PC-3 (cell line): Measurements from ENCODE around the gene NFATC2. TPM values are rescaled to one million over a fixed set of nuclear protein-coding genes. Genes with fewer than 3 reads are reported as not detected.

Experiments used
- ATAC-seq: fragments of 200-7000 bp; cut with Tn5 transposase; 2 replicates; pipeline ENCODE4 v1.9.1; 2020; ENCODE audit warnings: mild to moderate bottlenecking, moderate library complexity
- BruUV-seq: library from RNA; stranded (reverse); fragments of 400-500 nt; replicated peaks from 2 replicates; lab custom pipeline; 2021; lab: Mats Ljungman, UMichigan
- CTCF ChIA-PET: fragments of 300-600 bp; sonication (Branson Sonifier 250); formaldehyde crosslinking; loops from one replicate; lab custom pipeline; 2022; ENCODE audit warnings: antibody characterized with exemption; lab: Charles Lee
- POLR2A ChIA-PET: fragments of 300-600 bp; sonication (Branson Sonifier 250); formaldehyde crosslinking; loops from one replicate; lab custom pipeline; 2022; ENCODE audit warnings: antibody characterized with exemption; ENCODE audit not compliant: unreplicated experiment; lab: Charles Lee
- DNase-seq: peaks from one replicate; pipeline ENCODE4 v3.0.0-alpha.2; 2015
- H2AFZ ChIP-seq: fragments of 300-600 bp; sonication (generic); 2 replicates; pipeline ENCODE4 v1.6.0; 2016; ENCODE audit warnings: antibody characterized with exemption, low read length
- H3F3A ChIP-seq: fragments of 300-600 bp; sonication (generic); one replicate; pipeline ENCODE4 v1.6.0; 2017; ENCODE audit warnings: antibody characterized with exemption, low read length, control low read depth, mild to moderate bottlenecking; ENCODE audit not compliant: unreplicated experiment
- H3K27ac ChIP-seq: fragments of 300-600 bp; sonication (generic); 2 replicates; pipeline ENCODE4 v1.5.1; 2016; ENCODE audit warnings: mild to moderate bottlenecking, low read length
- H3K27me3 ChIP-seq: fragments of 300-600 bp; sonication (generic); 2 replicates; pipeline ENCODE4 v1.6.1; 2016; ENCODE audit warnings: low read length, mixed read lengths
- H3K36me3 ChIP-seq: fragments of 300-600 bp; sonication (generic); 2 replicates; pipeline ENCODE4 v1.6.1; 2016; ENCODE audit warnings: low read depth, mixed run types, low read length, mixed read lengths
- H3K4me1 ChIP-seq: fragments of 300-600 bp; sonication (generic); 2 replicates; pipeline ENCODE4 v1.5.1; 2016; ENCODE audit warnings: low read length; ENCODE audit not compliant: insufficient read depth
- H3K4me2 ChIP-seq: fragments of 300-600 bp; sonication (generic); 2 replicates; pipeline ENCODE4 v1.6.0; 2016; ENCODE audit warnings: low read length
- H3K4me3 ChIP-seq: fragments of 300-600 bp; sonication (generic); 2 replicates; pipeline ENCODE4 v1.5.1; 2016; ENCODE audit warnings: mild to moderate bottlenecking, low read length, mixed read lengths
- H3K79me2 ChIP-seq: fragments of 300-600 bp; sonication (generic); 2 replicates; pipeline ENCODE4 v1.6.1; 2017; ENCODE audit warnings: low read length, mixed read lengths
- H3K9ac ChIP-seq: fragments of 300-600 bp; sonication (generic); 2 replicates; pipeline ENCODE4 v1.6.0; 2016; ENCODE audit warnings: mild to moderate bottlenecking, low read length
- H3K9me2 ChIP-seq: fragments of 300-600 bp; sonication (generic); replicated peaks from 2 replicates; pipeline ENCODE4 v1.6.1; 2016; ENCODE audit warnings: mixed run types, low read length, mixed read lengths
- H3K9me3 ChIP-seq: fragments of 300-600 bp; sonication (generic); 2 replicates; pipeline ENCODE4 v1.6.1; 2016; ENCODE audit warnings: low read length, mixed read lengths
- H4K20me1 ChIP-seq: fragments of 300-600 bp; sonication (generic); 2 replicates; pipeline ENCODE4 v1.6.1; 2016; ENCODE audit warnings: low read length, mixed read lengths
- EZH2 ChIP-seq: fragments of 300-600 bp; sonication (generic); IDR thresholded peaks from one replicate; pipeline ENCODE4 v1.6.1; 2017; ENCODE audit warnings: antibody characterized with exemption, mild to moderate bottlenecking, low read length; ENCODE audit not compliant: unreplicated experiment
- EZH2phosphoT487 ChIP-seq: fragments of 300-600 bp; sonication (generic); IDR thresholded peaks from 2 replicates; pipeline ENCODE4 v1.6.1; 2018; ENCODE audit warnings: mild to moderate bottlenecking, antibody characterized with exemption, low read length, borderline replicate concordance
- intact Hi-C: fragments of 100-400 bp; cut with micrococcal nuclease; formaldehyde crosslinking; loops from 2 replicates; pipeline ENCODE4 v1.9.0; 2023
- total RNA-seq: library from RNA; depleted of rRNA; stranded (reverse); fragments of >200 nt; gene quantifications from 2 replicates; pipeline ENCODE4 v1.2.3, GENCODE V29; 2014
- TF ChIP-seq, protein P1 (sequence below): fragments of 300-600 bp; sonication (generic); conservative IDR thresholded peaks from 2 replicates; pipeline ENCODE4 v1.5.1; 2017; ENCODE audit warnings: antibody characterized with exemption, low read depth, mild to moderate bottlenecking, low read length

Gene NFATC2
- total RNA-seq, 1 experiment from 2014 or later, result 12.9 TPM

DNA sequence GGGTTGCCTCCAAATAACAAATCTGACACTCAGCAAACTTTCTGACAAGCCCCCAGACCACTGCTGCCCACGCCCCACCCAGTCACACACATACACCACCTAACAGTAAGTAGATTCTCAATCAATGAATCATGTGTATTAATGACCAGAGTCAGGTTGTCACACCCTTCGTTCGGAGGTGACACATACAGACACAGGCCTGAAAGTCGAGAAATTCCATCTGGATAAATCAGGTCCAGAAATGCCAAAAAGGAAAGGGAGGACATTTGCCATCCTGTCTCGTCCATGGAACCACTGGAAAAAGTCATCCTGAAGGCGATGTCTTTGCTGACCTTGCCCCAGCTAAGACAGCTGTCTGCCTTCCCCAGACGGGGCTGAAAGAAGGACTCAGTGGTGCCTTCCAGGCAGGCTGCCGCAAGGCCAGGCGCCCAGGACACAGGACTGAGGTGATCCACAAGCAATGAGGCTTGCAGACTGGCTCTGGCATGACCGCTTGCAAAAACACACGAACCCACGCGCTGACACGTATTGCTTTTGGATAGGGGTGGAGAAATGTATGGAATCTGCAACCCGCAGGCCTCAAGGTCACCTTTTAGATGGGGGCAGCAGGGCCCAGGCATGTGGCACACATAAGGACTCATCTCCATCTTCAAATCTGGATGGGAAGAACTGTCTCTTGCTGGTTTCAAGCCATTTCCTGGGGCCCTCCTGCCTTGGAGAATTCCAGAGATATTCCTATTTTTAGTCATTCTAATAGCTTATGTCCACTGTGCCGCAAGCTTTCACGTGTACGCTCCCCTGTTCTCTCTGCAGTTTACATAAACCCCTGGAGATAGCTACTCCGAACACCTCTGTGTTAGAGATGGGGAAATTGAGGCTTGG lies 9.0 kb downstream of the NFATC2 start:
- Histone ChIP-seq H3K4me3 (peak overlapping the region; percentile 24; the same call in 1 of the 2 replicates), H3K36me3 (no peaks in the 10 kb centered on the region), H4K20me1 (no peaks in the 10 kb centered on the region), H3K4me1 (peaks cover 37% of the 10 kb centered on the region), H3K79me2 (peaks cover 8% of the 10 kb centered on the region; the same call in 1 of the 2 replicates), H3K9me3 (no peaks in the 10 kb centered on the region), H3K9ac (peak overlapping the region; percentile 46), H3K27ac (peak overlapping the region; percentile 78), H3K9me2 (no peaks in the 10 kb centered on the region), H2AFZ (peak overlapping the region; percentile 23), H3K4me2 (peak overlapping the region; percentile 70), H3K27me3 (no peaks in the 10 kb centered on the region), H3F3A (peaks cover 7% of the 10 kb centered on the region)
- intact Hi-C loops, result loop anchor here (1.0 to 5.0 kb wide), 2 partner anchors 45 to 76 kb away; no protein-coding TSS in a partner anchor
- ATAC-seq (peak; percentile 81), DNase-seq (peak; percentile 97)
- BruUV-seq, result TSS peak; percentile 79
- ChIA-PET POLR2A (interaction anchor here (0.7 to 1.0 kb wide), 2 partner anchors 30 to 40 kb away, joined by 5 to 6 read pairs; no protein-coding TSS in a partner anchor), CTCF (interaction anchor here (0.5 kb wide), 1 partner anchor 90 kb away, joined by 3 read pairs; no protein-coding TSS in a partner anchor)
- TF ChIP-seq, protein P1, sequence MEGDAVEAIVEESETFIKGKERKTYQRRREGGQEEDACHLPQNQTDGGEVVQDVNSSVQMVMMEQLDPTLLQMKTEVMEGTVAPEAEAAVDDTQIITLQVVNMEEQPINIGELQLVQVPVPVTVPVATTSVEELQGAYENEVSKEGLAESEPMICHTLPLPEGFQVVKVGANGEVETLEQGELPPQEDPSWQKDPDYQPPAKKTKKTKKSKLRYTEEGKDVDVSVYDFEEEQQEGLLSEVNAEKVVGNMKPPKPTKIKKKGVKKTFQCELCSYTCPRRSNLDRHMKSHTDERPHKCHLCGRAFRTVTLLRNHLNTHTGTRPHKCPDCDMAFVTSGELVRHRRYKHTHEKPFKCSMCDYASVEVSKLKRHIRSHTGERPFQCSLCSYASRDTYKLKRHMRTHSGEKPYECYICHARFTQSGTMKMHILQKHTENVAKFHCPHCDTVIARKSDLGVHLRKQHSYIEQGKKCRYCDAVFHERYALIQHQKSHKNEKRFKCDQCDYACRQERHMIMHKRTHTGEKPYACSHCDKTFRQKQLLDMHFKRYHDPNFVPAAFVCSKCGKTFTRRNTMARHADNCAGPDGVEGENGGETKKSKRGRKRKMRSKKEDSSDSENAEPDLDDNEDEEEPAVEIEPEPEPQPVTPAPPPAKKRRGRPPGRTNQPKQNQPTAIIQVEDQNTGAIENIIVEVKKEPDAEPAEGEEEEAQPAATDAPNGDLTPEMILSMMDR, result no peak
- TF ChIP-seq EZH2, result no peak
- TF ChIP-seq EZH2phosphoT487, result no peak

GRCh38 chr20:51532577-51533191 lies 9.8 kb downstream of the NFATC2 start:
- H3K4me3 ChIP-seq, result peak overlapping the region; percentile 24; the same call in 1 of the 2 replicates
- H3K79me2 ChIP-seq, result peaks cover 8% of the 10 kb centered on the region; the same call in 1 of the 2 replicates
- no peaks in the 10 kb centered on the region for H3K9me3 ChIP-seq
- peak overlapping the region; percentile 70 for H3K4me2 ChIP-seq
- BruUV-seq, result TSS peak; percentile 78
- CTCF ChIA-PET, result no interaction called here
- no peaks in the 10 kb centered on the region for H4K20me1 ChIP-seq
- H3K4me1 ChIP-seq, result peaks cover 37% of the 10 kb centered on the region
- ATAC-seq (peak; percentile 39), DNase-seq (peak; percentile 66)
- TF ChIP-seq EZH2phosphoT487 (no peak), EZH2 (no peak)
- TF ChIP-seq, protein P1, result no peak
- peak overlapping the region; percentile 23 for H2AFZ ChIP-seq
- H3K9ac ChIP-seq, result peak overlapping the region; percentile 46
- H3K36me3 ChIP-seq, result no peaks in the 10 kb centered on the region
- H3K9me2 ChIP-seq, result no peaks in the 10 kb centered on the region
- peaks cover 7% of the 10 kb centered on the region for H3F3A ChIP-seq
- intact Hi-C loops, result loop anchor here (1.0 to 5.0 kb wide), 2 partner anchors 44 to 75 kb away; no protein-coding TSS in a partner anchor
- POLR2A ChIA-PET, result interaction anchor here (1.0 kb wide), 1 partner anchor 41 kb away, joined by 5 read pairs; no protein-coding TSS in a partner anchor
- peak overlapping the region; percentile 78 for H3K27ac ChIP-seq
- no peaks in the 10 kb centered on the region for H3K27me3 ChIP-seq
